OCI-LY7 (cell line): ENCODE results near the gene ELP1. TPM values are rescaled to one million over a fixed set of nuclear protein-coding genes. Genes with fewer than 3 reads are reported as not detected.

Experiments used
- BruUV-seq: library from RNA; stranded (reverse); fragments of 400-500 nt; replicated peaks from 2 replicates; lab custom pipeline; 2021; lab: Mats Ljungman, UMichigan
- CTCF ChIA-PET: fragments of 300-600 bp; sonication (Branson Sonifier 250); formaldehyde crosslinking; loops from one replicate; lab custom pipeline; 2022; ENCODE audit warnings: antibody characterized with exemption; ENCODE audit not compliant: unreplicated experiment; lab: Charles Lee
- POLR2A ChIA-PET: fragments of 300-600 bp; sonication (Branson Sonifier 250); formaldehyde crosslinking; loops from one replicate; lab custom pipeline; 2022; ENCODE audit warnings: antibody characterized with exemption; lab: Charles Lee
- DNase-seq: peaks from one replicate; pipeline ENCODE4 v3.0.0-alpha.2; 2015; ENCODE audit warnings: low spot score
- H2AFZ ChIP-seq: fragments of 200-600 bp; sonication (generic), shearing (Covaris generic); 2 replicates; pipeline ENCODE4 v1.6.1; 2014; ENCODE audit warnings: mild to moderate bottlenecking, antibody characterized with exemption, low read length, moderate library complexity
- H3K27ac ChIP-seq: fragments of 200-600 bp; sonication (generic); 2 replicates; pipeline ENCODE4 v1.5.1; 2014; ENCODE audit warnings: mixed run types, low read depth, mild to moderate bottlenecking, moderate library complexity, low read length, inconsistent platforms; ENCODE audit not compliant: poor library complexity, severe bottlenecking
- H3K36me3 ChIP-seq: fragments of 200-600 bp; sonication (generic); 2 replicates; pipeline ENCODE4 v1.6.1; 2014; ENCODE audit warnings: mild to moderate bottlenecking, antibody characterized with exemption, low read length, moderate library complexity, mixed read lengths; ENCODE audit not compliant: insufficient read depth
- H3K4me1 ChIP-seq: fragments of 200-600 bp; sonication (generic); 2 replicates; pipeline ENCODE4 v1.5.1; 2014; ENCODE audit warnings: mild to moderate bottlenecking, low read length; ENCODE audit not compliant: insufficient read depth, poor library complexity, severe bottlenecking
- H3K4me2 ChIP-seq: fragments of 200-600 bp; sonication (generic); 2 replicates; pipeline ENCODE4 v1.6.1; 2014; ENCODE audit warnings: mild to moderate bottlenecking, low read length
- H3K4me3 ChIP-seq: fragments of 200-600 bp; sonication (generic); 2 replicates; pipeline ENCODE4 v1.5.1; 2014; ENCODE audit warnings: mild to moderate bottlenecking, low read depth, low read length; ENCODE audit not compliant: poor library complexity, severe bottlenecking
- H3K79me2 ChIP-seq: fragments of 200-600 bp; sonication (generic); 2 replicates; pipeline ENCODE4 v1.6.1; 2016; ENCODE audit warnings: low read depth, mild to moderate bottlenecking, low read length, moderate library complexity, mixed read lengths; ENCODE audit not compliant: insufficient read depth
- H3K9me2 ChIP-seq: fragments of 200-600 bp; sonication (generic); 2 replicates; pipeline ENCODE4 v1.6.1; 2016; ENCODE audit warnings: mild to moderate bottlenecking, low read length, mixed read lengths; ENCODE audit not compliant: insufficient read depth
- H3K9me3 ChIP-seq: fragments of 200-600 bp; sonication (generic); 2 replicates; pipeline ENCODE4 v1.6.1; 2014; ENCODE audit warnings: mild to moderate bottlenecking, mixed run types, low read length, mixed read lengths
- H4K20me1 ChIP-seq: fragments of 200-600 bp; sonication (generic); 2 replicates; pipeline ENCODE4 v1.6.1; 2014; ENCODE audit warnings: mild to moderate bottlenecking, antibody characterized with exemption, low read length, moderate library complexity, mixed read lengths; ENCODE audit not compliant: insufficient read depth
- CTCF ChIP-seq: fragments of 200-600 bp; sonication (generic); conservative IDR thresholded peaks from 2 replicates; pipeline ENCODE4 v1.5.1; 2014; ENCODE audit warnings: mild to moderate bottlenecking, antibody characterized with exemption, low read length, moderate library complexity, mixed read lengths
- EZH2phosphoT487 ChIP-seq: fragments of 200-600 bp; sonication (generic); IDR thresholded peaks from 2 replicates; pipeline ENCODE4 v1.6.1; 2018; ENCODE audit warnings: low read depth, borderline replicate concordance, mild to moderate bottlenecking, mixed run types, antibody characterized with exemption, low read length, moderate library complexity, mixed read lengths
- intact Hi-C: fragments of 100-400 bp; cut with micrococcal nuclease; formaldehyde crosslinking; loops from one replicate; pipeline ENCODE4 v1.10.0; 2022; ENCODE audit not compliant: unreplicated experiment
- total RNA-seq, 2 experiments: library from RNA; depleted of rRNA in 1 of 2; stranded (reverse); fragments of >200 nt in 1 of 2; shearing (Covaris generic) in 1 of 2; gene quantifications; 2 replicates each; pipeline ENCODE4 v1.2.3, GENCODE V29; 2014 to 2022

The ELP1 gene
- total RNA-seq, 2 experiments from 2014 or later: 33.3 to 42.0 TPM

DNA sequence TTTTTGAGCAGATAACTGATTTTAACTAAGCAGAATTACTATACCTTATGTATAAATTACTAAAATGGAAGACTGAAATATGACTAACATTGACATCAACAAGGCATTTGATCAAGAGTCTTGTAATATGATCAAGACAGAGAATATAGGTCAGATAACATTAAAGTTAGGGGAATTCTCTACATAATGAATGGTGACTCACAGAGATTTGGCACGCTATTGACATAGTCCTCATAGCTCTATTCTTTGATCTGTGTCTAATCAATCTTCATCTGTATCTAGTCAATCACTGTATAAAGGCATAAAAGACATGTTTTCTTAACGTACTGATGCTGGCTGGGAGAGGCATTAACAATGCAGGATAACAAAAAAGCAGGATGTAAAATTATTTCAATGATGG, 17.7 kb upstream of the ELP1 start:
- Histone ChIP-seq H2AFZ (no peak overlapping the region), H3K36me3 (peaks cover 4% of the 10 kb centered on the region), H3K9me3 (no peaks in the 10 kb centered on the region), H3K27ac (no peak overlapping the region), H4K20me1 (peaks cover 4% of the 10 kb centered on the region; the same call in 1 of the 2 replicates), H3K4me2 (no peak overlapping the region), H3K79me2 (no peaks in the 10 kb centered on the region), H3K4me1 (peaks cover 3% of the 10 kb centered on the region), H3K4me3 (no peak overlapping the region), H3K9me2 (no peaks in the 10 kb centered on the region)
- BruUV-seq: no TSS peak
- no peak for TF ChIP-seq EZH2phosphoT487
- TF ChIP-seq CTCF: no peak
- intact Hi-C loops: no loop called here
- DNase-seq: no peak
- ChIA-PET CTCF (no interaction called here), POLR2A (no interaction called here)

- Histone ChIP-seq H3K9me2 (no peaks in the 10 kb centered on the region), H3K36me3 (peaks cover 4% of the 10 kb centered on the region), H3K4me1 (peaks cover 3% of the 10 kb centered on the region), H3K27ac (no peak overlapping the region), H3K9me3 (no peaks in the 10 kb centered on the region), H3K4me2 (no peak overlapping the region), H4K20me1 (peaks cover 4% of the 10 kb centered on the region; the same call in 1 of the 2 replicates), H3K79me2 (no peaks in the 10 kb centered on the region), H3K4me3 (no peak overlapping the region), H2AFZ (no peak overlapping the region)
- ChIA-PET CTCF (no interaction called here), POLR2A (interaction anchor here (0.6 to 0.7 kb wide), 3 partner anchors 8 to 894 kb away, joined by 3 to 9 read pairs (median 3); no protein-coding TSS in a partner anchor)
- intact Hi-C loops: no loop called here
- BruUV-seq: no TSS peak
- DNase-seq: no peak
- TF ChIP-seq EZH2phosphoT487 (no peak), CTCF (no peak)
Measured at GRCh38 chr9:108950168-108950567, 16.2 kb upstream of the ELP1 start.

DNA sequence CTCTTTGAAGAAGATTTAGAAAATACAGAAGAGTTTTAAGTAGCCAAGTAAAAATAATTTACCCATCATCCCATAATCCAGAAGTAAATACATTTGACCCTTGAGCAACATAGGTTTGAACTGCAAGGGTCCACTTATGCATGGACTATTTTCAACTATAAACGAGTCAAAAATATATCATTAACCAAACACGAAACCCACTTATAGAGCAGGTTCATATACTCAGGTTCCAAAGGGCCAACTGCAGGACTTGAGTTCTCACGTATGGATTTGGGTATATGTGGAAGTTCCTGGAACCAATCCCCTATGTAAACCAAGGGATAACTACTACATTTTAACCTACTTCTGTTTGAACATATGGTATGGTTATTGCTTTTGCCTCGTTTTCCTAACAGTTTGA, 6.1 kb upstream of the ELP1 start:
- no peak overlapping the region for H3K27ac ChIP-seq
- CTCF ChIA-PET: no interaction called here
- no peak overlapping the region for H3K4me3 ChIP-seq
- H3K9me3 ChIP-seq: no peaks in the 10 kb centered on the region
- intact Hi-C loops: no loop called here
- no peak for DNase-seq
- no peaks in the 10 kb centered on the region for H3K9me2 ChIP-seq
- no peak overlapping the region for H2AFZ ChIP-seq
- no peak for TF ChIP-seq EZH2phosphoT487
- TF ChIP-seq CTCF: no peak
- no peak overlapping the region for H3K4me2 ChIP-seq
- peaks cover 43% of the 10 kb centered on the region for H3K36me3 ChIP-seq
- H3K79me2 ChIP-seq: peaks cover 5% of the 10 kb centered on the region; the same call in 1 of the 2 replicates
- no TSS peak for BruUV-seq
- H4K20me1 ChIP-seq: no peaks in the 10 kb centered on the region
- H3K4me1 ChIP-seq: peaks cover 4% of the 10 kb centered on the region
- POLR2A ChIA-PET: no interaction called here
